K562 (cell line): ENCODE data around the gene SIRPB2. TPM values are rescaled to one million over a fixed set of nuclear protein-coding genes. Genes with fewer than 3 reads are reported as not detected.

Source experiments
- ATAC-seq: fragments of 200-7000 bp; cut with Tn5 transposase; 3 replicates; pipeline ENCODE4 v1.9.1; 2020; ENCODE audit warnings: moderate library complexity
- BruUV-seq: library from RNA; stranded (reverse); fragments of 400-500 nt; replicated peaks from 2 replicates; lab custom pipeline; 2021; lab: Mats Ljungman, UMichigan
- CTCF ChIA-PET: fragments of 300-600 bp; formaldehyde crosslinking; extraction: SDS; loops from one replicate; lab custom pipeline; 2021; ENCODE audit warnings: low intra/inter-chr PET ratio; lab: Yijun Ruan, JAX
- POLR2A ChIA-PET: fragments of 300-600, 350-650 bp; sonication (Branson Sonifier 250); formaldehyde crosslinking; extraction: SDS; loops from one replicate; lab custom pipeline; 2021; ENCODE audit warnings: antibody characterized with exemption, inconsistent platforms; lab: Yijun Ruan, JAX
- DNase-seq, 4 experiments: peaks; one replicate each; pipeline versions ENCODE4 v3.0.0 to v3.0.0-alpha.2; 2011 to 2018; ENCODE audit warnings: low spot score in 3 of 4, mixed read lengths in 3 of 4; ENCODE audit errors: extremely low read depth in 1 of 4
- FAIRE-seq: peaks from 2 replicates; lab custom pipeline; 2011; peaks lifted over from hg19 to GRCh38; lab: Jason Lieb, UNC
- H2AFZ ChIP-seq: 2 replicates; pipeline ENCODE4 v1.6.0; 2011; ENCODE audit warnings: low read depth, low read length, control low read depth, inconsistent platforms
- H3K27ac ChIP-seq: fragments of 200-600 bp; 3 replicates; pipeline ENCODE4 v1.8.0; 2011; ENCODE audit warnings: low read depth, mild to moderate bottlenecking, control low read depth, inconsistent platforms, low read length, moderate library complexity, mixed read lengths; ENCODE audit errors: extremely low read depth
- H3K27me3 ChIP-seq, 2 experiments: fragments of 300-600 bp in 1 of 2; 2 replicates in 1 of 2; 3 replicates in 1 of 2; pipeline versions ENCODE4 v1.6.0 to v1.8.0; 2011; ENCODE audit warnings: inconsistent platforms in 2 of 2, low read length in 2 of 2, mild to moderate bottlenecking in 1 of 2, mixed read lengths in 1 of 2, moderate library complexity in 1 of 2; ENCODE audit not compliant: control insufficient read depth in 2 of 2, insufficient read depth in 2 of 2
- H3K36me3 ChIP-seq: fragments of 300-600 bp; 3 replicates; pipeline ENCODE4 v1.8.0; 2011; ENCODE audit warnings: mild to moderate bottlenecking, low read length, inconsistent platforms; ENCODE audit not compliant: control insufficient read depth, insufficient read depth
- H3K4me1 ChIP-seq, 2 experiments: fragments of 200-600 bp in 1 of 2; replicated peaks in 1 of 2; 2 replicates in 1 of 2; 3 replicates in 1 of 2; pipeline versions ENCODE4 v1.5.1 to v1.8.0; 2011; ENCODE audit warnings: inconsistent platforms in 2 of 2, low read length in 2 of 2, mild to moderate bottlenecking in 1 of 2, mixed read lengths in 1 of 2, moderate library complexity in 1 of 2; ENCODE audit not compliant: control insufficient read depth in 2 of 2, insufficient read depth in 2 of 2
- H3K4me2 ChIP-seq: 2 replicates; pipeline ENCODE4 v1.6.1; 2011; ENCODE audit warnings: low read length, control low read depth, inconsistent platforms, mixed read lengths; ENCODE audit not compliant: insufficient read depth
- H3K4me3 ChIP-seq: fragments of 200-600 bp; sonication (generic), shearing (Covaris generic); 2 replicates; pipeline ENCODE4 v1.5.1; 2016; ENCODE audit warnings: control low read depth, inconsistent platforms
- H3K79me2 ChIP-seq: fragments of 200-600 bp; 3 replicates; pipeline ENCODE4 v1.8.0; 2011; ENCODE audit warnings: low read length, inconsistent platforms; ENCODE audit not compliant: control insufficient read depth, insufficient read depth
- H3K9ac ChIP-seq, 2 experiments: 2 replicates each; pipeline versions ENCODE4 v1.6.0 to v1.6.1; 2011; ENCODE audit warnings: low read depth in 2 of 2, low read length in 2 of 2, control low read depth in 1 of 2, inconsistent platforms in 1 of 2, mild to moderate bottlenecking in 1 of 2, mixed read lengths in 1 of 2; ENCODE audit not compliant: insufficient read depth in 1 of 2
- H3K9me1 ChIP-seq: one replicate; pipeline ENCODE4 v1.6.0; 2011; ENCODE audit warnings: inconsistent platforms, mild to moderate bottlenecking, low read length, moderate library complexity; ENCODE audit not compliant: control insufficient read depth, insufficient read depth
- H3K9me3 ChIP-seq: replicated peaks from 2 replicates; pipeline ENCODE4 v1.5.1; 2011; ENCODE audit warnings: low read depth, low read length, inconsistent platforms; ENCODE audit not compliant: control insufficient read depth, insufficient read depth
- H4K20me1 ChIP-seq: replicated peaks from 2 replicates; pipeline ENCODE4 v1.6.1; 2011; ENCODE audit warnings: low read length, inconsistent platforms, mixed read lengths; ENCODE audit not compliant: control insufficient read depth, insufficient read depth
- BDP1 ChIP-seq: IDR thresholded peaks from 3 replicates; pipeline ENCODE4 v1.6.1; 2011; ENCODE audit not compliant: insufficient read length, insufficient read depth
- VEZF1 ChIP-seq: fragments of 200-800 bp; sonication (Bioruptor generic); IDR thresholded peaks from 2 replicates; pipeline ENCODE4 v1.6.1; 2017; ENCODE audit warnings: missing genetic modification characterization, missing compliant biosample characterization
- ZNF766 ChIP-seq: fragments of 200-800 bp; sonication (Bioruptor generic); conservative IDR thresholded peaks from 2 replicates; pipeline ENCODE4 v1.6.1; 2016; ENCODE audit warnings: missing genetic modification characterization, missing compliant biosample characterization
- WGBS: fragments of 100-300 bp; shearing (Covaris generic); methylation state at CpG from one replicate; pipeline ENCODE4 v1.1.6; 2016; ENCODE audit warnings: low coverage, mixed read lengths; ENCODE audit not compliant: insufficient coverage; ENCODE audit errors: missing lambda C conversion rate; 5-methylcytosine and 5-hydroxymethylcytosine counted together
- in situ Hi-C: fragments of 300-500 bp; cut with MboI; formaldehyde crosslinking; loops from 4 replicates; pipeline ENCODE4 v1.15.0; 2018; ENCODE audit warnings: inconsistent platforms, mixed read lengths
- intact Hi-C: fragments of 100-400 bp; cut with micrococcal nuclease; formaldehyde crosslinking; loops from 2 replicates; pipeline ENCODE4 v1.14.2; 2022
- polyA plus RNA-seq, 8 experiments: library from polyadenylated mRNA; depleted of rRNA in 4 of 8; stranded (reverse) in 5 of 8; unstranded in 3 of 8; fragments of >200 nt; fragmentation: Nextera tagmentation in 2 of 8; fragmentation: Illumina TruSeq in 1 of 8; extraction: Ambion mirVana in 2 of 8; extraction: Trizol in 1 of 8; gene quantifications; 2 replicates each; pipeline versions ENCODE4 v1.2.1 to v1.2.3, GENCODE V29; 2011 to 2014; ENCODE audit warnings: inconsistent platforms in 1 of 8, missing spikeins in 1 of 8
- total RNA-seq, 7 experiments: library from RNA; depleted of rRNA in 6 of 7; stranded (reverse); fragments of >200 nt in 6 of 7; fragmentation: Illumina TruSeq in 2 of 7; extraction: Trizol in 2 of 7; gene quantifications; 2 replicates each; pipeline versions ENCODE4 v1.2.1 to v1.2.3, GENCODE V29; 2011 to 2021; ENCODE audit warnings: low replicate concordance in 1 of 7

Gene SIRPB2
- total and polyA plus RNA-seq, 9 of the 15 experiments (the other 6 are each of a cell fraction or from before 2014, with no cell fraction given) = 0.07 TPM; not detected in 7

GRCh38 chr20:1500496-1500895, 9.3 kb upstream of the SIRPB2 start (continued):
- 0 out of 2 replicates have a peak, but pooled peaks have one; percentile 18 for TF ChIP-seq VEZF1 (CRISPR knock-in tag)

- Histone ChIP-seq H3K36me3 (no peaks in the 10 kb centered on the region), H3K4me3 (no peak overlapping the region), H3K9me1 (no peaks in the 10 kb centered on the region), H2AFZ (no peak overlapping the region), H3K27me3 (no peaks in the 10 kb centered on the region), H3K9me3 (no peaks in the 10 kb centered on the region), H3K4me1 (no peaks in the 10 kb centered on the region; a peak in 1 of 5 replicates), H3K4me2 (no peak overlapping the region), H4K20me1 (no peaks in the 10 kb centered on the region), H3K9ac (no peak overlapping the region), H3K79me2 (no peaks in the 10 kb centered on the region), H3K27ac (no peak overlapping the region)
- DNase-seq = no peak
- in situ Hi-C loops (loop anchor here (25.0 kb wide), 1 partner anchor 263 kb away; no protein-coding TSS in a partner anchor), intact Hi-C loops (loop anchor here (10.0 kb wide), 1 partner anchor 185 kb away; no protein-coding TSS in a partner anchor)
- no peak for ATAC-seq
- FAIRE-seq = no peak
- BruUV-seq = no TSS peak
- CTCF ChIA-PET = no interaction called here
- TF ChIP-seq ZNF766 (0 out of 2 replicates have a peak, but pooled peaks have one; percentile 24), BDP1 (no peak)
- WGBS = 0% methylated on average over 8 of the region's 8 CpGs
- POLR2A ChIA-PET = interaction anchor here (0.7 to 1.4 kb wide), 2 partner anchors 32 to 958 kb away, joined by 3 read pairs; no protein-coding TSS in a partner anchor
Measured at GRCh38 chr20:1499528-1500420, 8.6 kb upstream of the SIRPB2 start.
